A673 (cell line): Measurements from ENCODE around the gene OPTC. TPM values are rescaled to one million over a fixed set of nuclear protein-coding genes. Genes with fewer than 3 reads are reported as not detected.

ENCODE experiments used
- BruUV-seq: library from RNA; stranded (reverse); fragments of 400-500 nt; replicated peaks from 2 replicates; lab custom pipeline; 2021; lab: Mats Ljungman, UMichigan
- CTCF ChIA-PET: fragments of 300-600 bp; sonication (Branson Sonifier 250); formaldehyde crosslinking; loops from one replicate; lab custom pipeline; 2022; ENCODE audit warnings: antibody characterized with exemption; lab: Charles Lee
- POLR2A ChIA-PET: fragments of 300-600 bp; sonication (Branson Sonifier 250); formaldehyde crosslinking; loops from one replicate; lab custom pipeline; 2022; ENCODE audit warnings: antibody characterized with exemption; ENCODE audit not compliant: low non-redundant PET; lab: Charles Lee
- DNase-seq: peaks from one replicate; pipeline ENCODE4 v3.0.0-alpha.2; 2015; ENCODE audit warnings: low spot score
- H3K27ac ChIP-seq: fragments of 200-600 bp; sonication (generic); 2 replicates; pipeline ENCODE4 v1.5.1; 2016; ENCODE audit warnings: mixed run types, low read depth, mild to moderate bottlenecking, mixed read lengths, antibody characterized with exemption, low read length; ENCODE audit not compliant: poor library complexity, severe bottlenecking
- H3K27me3 ChIP-seq: fragments of 200-600 bp; sonication (generic); replicated peaks from 2 replicates; pipeline ENCODE4 v1.6.1; 2017; ENCODE audit warnings: mixed run types, low read depth, mild to moderate bottlenecking, mixed read lengths, antibody characterized with exemption, low read length; ENCODE audit not compliant: insufficient read depth, poor library complexity
- H3K36me3 ChIP-seq: fragments of 200-600 bp; sonication (generic); 2 replicates; pipeline ENCODE4 v1.6.1; 2016; ENCODE audit warnings: mixed run types, mild to moderate bottlenecking, mixed read lengths, antibody characterized with exemption, low read length; ENCODE audit not compliant: insufficient read depth, poor library complexity, severe bottlenecking
- H3K4me1 ChIP-seq: fragments of 200-600 bp; sonication (generic); 2 replicates; pipeline ENCODE4 v1.6.1; 2017; ENCODE audit warnings: mixed run types, mild to moderate bottlenecking, mixed read lengths, antibody characterized with exemption, low read length; ENCODE audit not compliant: insufficient read depth, poor library complexity, severe bottlenecking
- H3K4me3 ChIP-seq: fragments of 200-600 bp; sonication (generic); 2 replicates; pipeline ENCODE4 v1.5.1; 2016; ENCODE audit warnings: low read depth, mixed run types, mild to moderate bottlenecking, mixed read lengths, low read length; ENCODE audit not compliant: poor library complexity, severe bottlenecking
- H3K9me3 ChIP-seq: fragments of 200-600 bp; sonication (generic); 2 replicates; pipeline ENCODE4 v1.6.1; 2016; ENCODE audit warnings: mixed run types, low read depth, mild to moderate bottlenecking, mixed read lengths, antibody characterized with exemption, low read length; ENCODE audit not compliant: poor library complexity, severe bottlenecking
- CTCF ChIP-seq: fragments of 300-800, 200-600 bp; sonication (generic); conservative IDR thresholded peaks from 2 replicates; pipeline ENCODE4 v1.5.1; 2017; ENCODE audit warnings: low read depth, mild to moderate bottlenecking, antibody characterized with exemption, low read length, moderate library complexity, mixed read lengths
- EZH2 ChIP-seq: fragments of 200-600 bp; sonication (generic); IDR thresholded peaks from 2 replicates; pipeline ENCODE4 v1.6.1; 2017; ENCODE audit warnings: borderline replicate concordance, low read depth, mild to moderate bottlenecking, mixed read lengths, antibody characterized with exemption, low read length; ENCODE audit not compliant: poor library complexity, severe bottlenecking
- intact Hi-C: fragments of 100-400 bp; cut with micrococcal nuclease; formaldehyde crosslinking; loops from one replicate; pipeline ENCODE4 v1.10.0; 2022; ENCODE audit not compliant: unreplicated experiment
- total RNA-seq: library from RNA; stranded (reverse); gene quantifications from 2 replicates; pipeline ENCODE4 v1.2.3, GENCODE V29; 2021

Gene OPTC
- total RNA-seq, 1 experiment from 2014 or later: not detected

- ChIA-PET CTCF (no interaction called here), POLR2A (no interaction called here)
- no peak for DNase-seq
- BruUV-seq: no TSS peak
- Histone ChIP-seq H3K9me3 (no peaks in the 10 kb centered on the region), H3K36me3 (no peaks in the 10 kb centered on the region), H3K4me3 (no peak overlapping the region), H3K27me3 (no peaks in the 10 kb centered on the region), H3K4me1 (peaks cover 22% of the 10 kb centered on the region), H3K27ac (no peak overlapping the region)
- no peak for TF ChIP-seq CTCF
- TF ChIP-seq EZH2: no peak
- intact Hi-C loops: no loop called here
Measured at GRCh38 chr1:203527013-203527412, 33.1 kb downstream of the OPTC start.

GRCh38 chr1:203528063-203528462, 34.1 kb downstream of the OPTC start:
- H3K4me3 ChIP-seq: no peak overlapping the region
- H3K27ac ChIP-seq: no peak overlapping the region
- no peaks in the 10 kb centered on the region for H3K36me3 ChIP-seq
- BruUV-seq: no TSS peak
- H3K4me1 ChIP-seq: peaks cover 12% of the 10 kb centered on the region
- DNase-seq: no peak
- no peaks in the 10 kb centered on the region for H3K27me3 ChIP-seq
- ChIA-PET POLR2A (interaction anchor here (0.6 to 0.7 kb wide), 2 partner anchors 123 to 1226 kb away, joined by 6 to 10 read pairs; no protein-coding TSS in a partner anchor), CTCF (no interaction called here)
- TF ChIP-seq CTCF: no peak
- TF ChIP-seq EZH2: no peak
- H3K9me3 ChIP-seq: no peaks in the 10 kb centered on the region
- intact Hi-C loops: no loop called here

GRCh38 chr1:203528976-203529835, 35.3 kb downstream of the OPTC start:
- POLR2A ChIA-PET: no interaction called here
- DNase-seq: no peak
- no peaks in the 10 kb centered on the region for H3K9me3 ChIP-seq
- no peaks in the 10 kb centered on the region for H3K36me3 ChIP-seq
- intact Hi-C loops: no loop called here
- no peak overlapping the region for H3K4me3 ChIP-seq
- H3K27me3 ChIP-seq: no peaks in the 10 kb centered on the region
- H3K27ac ChIP-seq: no peak overlapping the region
- BruUV-seq: no TSS peak
- CTCF ChIA-PET: no interaction called here
- H3K4me1 ChIP-seq: peaks cover 11% of the 10 kb centered on the region
- TF ChIP-seq CTCF (no peak), EZH2 (no peak)
